Fibroblast of skin of scalp (primary cell): Measurements from ENCODE around the gene RNASEL.
A peak's percentile ranks its signal among the peaks of the same experiment; 100 is the strongest.
"Not testable (repeated sequence)": the region's sequence is repeated elsewhere in the genome, so short reads cannot be mapped to it uniquely, and the experiment has no call there.

Experiments
- DNase-seq: peaks from one replicate; pipeline ENCODE4 v3.0.0-alpha.2; 2013

The RNASEL gene

DNA sequence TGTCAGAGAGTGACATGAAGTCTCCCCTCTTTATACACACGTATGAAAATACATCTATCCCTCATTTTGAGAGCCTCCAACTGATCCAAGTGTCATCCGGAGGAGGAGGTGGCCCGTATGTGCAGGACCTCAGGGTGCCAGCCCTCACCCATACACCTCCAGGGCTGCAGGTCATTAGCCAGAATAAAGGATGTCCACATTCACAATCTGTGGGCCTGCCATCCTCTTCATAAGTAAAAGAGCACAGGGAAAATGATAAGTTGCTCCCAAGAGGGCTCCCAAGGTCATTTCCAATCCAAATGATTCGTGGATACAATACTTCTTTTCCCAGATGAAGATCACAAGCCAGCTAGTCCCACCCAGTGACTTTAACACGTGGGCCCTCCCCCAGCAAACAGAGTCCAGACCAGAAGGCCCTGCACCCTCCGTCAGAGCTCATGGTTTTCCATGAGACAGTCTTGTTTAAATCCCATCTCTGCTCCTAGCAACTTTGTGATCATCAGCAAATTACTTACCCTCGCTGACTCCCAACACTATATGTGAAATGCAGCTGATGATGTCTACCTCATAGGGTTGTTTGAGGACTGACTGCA, 28.6 kb downstream of the RNASEL start:
- DNase-seq = no peak

DNA sequence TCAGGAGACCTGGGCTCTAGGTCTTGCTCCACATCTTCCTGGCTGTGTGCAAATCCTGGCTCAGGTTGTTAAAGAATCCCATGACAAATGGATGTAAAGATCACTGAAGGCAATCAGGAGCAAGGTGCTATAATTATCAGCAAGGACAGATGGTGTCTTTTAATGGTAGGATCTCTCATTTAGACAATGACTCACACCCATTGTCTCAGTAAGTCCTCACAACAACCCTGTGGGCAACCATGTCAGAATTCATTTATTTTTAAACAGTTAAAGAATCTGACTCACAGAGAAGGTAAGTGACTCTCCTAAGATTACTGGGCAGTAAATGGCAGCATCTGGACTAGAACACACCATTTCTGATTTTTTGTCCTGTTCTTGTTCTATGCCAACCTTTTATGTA, 32.8 kb downstream of the RNASEL start:
- DNase-seq = no peak

DNA sequence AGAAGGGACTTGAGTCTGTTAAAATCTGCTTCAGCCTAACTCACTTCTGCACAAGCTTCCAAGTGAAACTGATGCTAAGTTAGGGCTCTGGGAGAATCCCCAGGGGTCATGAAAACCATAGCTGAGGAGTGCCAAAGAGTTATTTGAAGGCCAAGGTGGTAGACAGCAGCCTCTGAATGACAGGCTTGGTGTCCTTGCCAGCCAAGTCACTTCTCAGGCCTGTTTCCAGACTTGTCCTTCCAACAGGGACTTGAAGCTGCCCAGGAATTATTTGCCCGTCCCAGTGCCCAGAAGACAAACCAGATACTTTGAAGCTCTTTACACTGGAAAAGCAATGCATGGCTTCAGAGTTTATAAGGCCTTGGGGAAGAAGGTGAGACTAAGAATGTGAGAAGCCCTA, 33.6 kb downstream of the RNASEL start:
- no peak for DNase-seq

DNA sequence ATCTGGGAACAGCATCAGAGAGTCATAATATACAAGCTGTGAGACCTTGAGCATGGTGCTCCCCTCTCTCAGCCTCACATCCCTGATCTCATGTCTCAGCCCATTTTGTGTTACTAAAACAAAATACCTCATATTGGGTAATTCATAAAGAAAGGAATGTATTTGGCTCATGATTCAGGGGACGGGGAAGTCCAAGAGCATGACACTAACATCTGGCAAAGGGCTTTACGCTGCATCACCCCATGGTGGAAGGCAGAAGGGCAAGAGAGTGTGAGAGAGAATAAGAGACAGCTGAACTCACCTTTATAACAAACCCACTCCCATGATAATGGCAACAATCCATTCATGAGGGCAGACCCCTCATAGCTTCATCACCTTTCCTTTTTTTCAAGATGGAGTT, 36.5 kb downstream of the RNASEL start:
- DNase-seq = no peak

DNA sequence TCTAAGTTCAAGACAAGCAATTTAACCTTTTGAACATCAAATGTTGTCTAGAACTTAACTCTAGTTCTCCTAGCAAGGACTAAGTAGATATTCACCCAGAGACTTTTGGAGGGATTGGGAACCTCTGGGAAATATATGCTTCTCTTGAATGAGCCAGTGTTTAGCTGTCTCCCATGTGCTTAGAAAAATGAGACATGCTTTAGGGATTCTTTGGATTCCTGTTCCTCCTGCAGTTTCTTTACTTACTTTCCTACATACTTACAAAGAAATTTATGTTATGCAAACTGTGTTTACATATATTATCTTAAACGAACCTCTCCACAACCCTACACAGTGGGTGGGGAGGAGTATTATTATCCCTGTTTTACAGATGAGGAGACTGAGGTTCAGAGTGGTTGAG, 39.2 kb downstream of the RNASEL start:
- peak; percentile 21 for DNase-seq

DNA sequence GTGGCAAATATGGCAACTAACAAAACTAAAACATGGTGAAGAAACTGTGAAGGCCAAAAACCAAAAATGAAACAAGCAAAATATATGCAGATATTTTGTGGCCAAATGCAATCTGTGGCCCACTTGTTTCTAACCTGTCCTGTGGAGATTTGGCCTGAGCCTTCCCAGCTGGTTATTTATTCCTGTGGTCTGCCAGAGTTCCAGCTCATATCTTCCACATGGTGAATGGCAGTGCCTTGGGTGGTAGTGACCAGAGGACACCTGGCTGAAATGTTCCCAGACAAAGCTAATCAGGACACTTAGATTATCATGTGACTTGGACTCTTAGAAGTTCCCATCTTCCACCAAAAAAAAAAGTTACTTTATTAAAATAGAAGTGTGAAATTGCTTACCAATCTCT, 39.7 kb downstream of the RNASEL start:
- DNase-seq = no peak

DNA sequence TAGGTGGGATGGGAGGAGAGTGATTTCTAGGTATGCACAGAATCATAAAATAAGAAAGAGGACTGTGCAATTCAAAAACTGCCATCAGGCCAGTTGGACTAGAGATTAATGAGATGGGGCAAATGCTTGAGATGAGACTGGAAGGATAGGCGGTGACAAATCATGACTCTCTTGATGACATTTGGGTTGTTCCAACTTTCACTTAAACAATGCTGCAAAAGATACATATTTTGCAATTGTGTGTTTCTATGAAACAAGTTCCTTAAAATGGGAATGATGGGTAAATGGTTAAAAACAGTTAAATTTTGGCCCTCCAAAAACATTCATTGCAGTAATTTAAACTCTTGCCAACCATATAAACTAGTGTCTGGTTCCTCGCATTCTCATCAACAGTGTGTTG, 55.2 kb downstream of the RNASEL start:
- DNase-seq = no peak

DNA sequence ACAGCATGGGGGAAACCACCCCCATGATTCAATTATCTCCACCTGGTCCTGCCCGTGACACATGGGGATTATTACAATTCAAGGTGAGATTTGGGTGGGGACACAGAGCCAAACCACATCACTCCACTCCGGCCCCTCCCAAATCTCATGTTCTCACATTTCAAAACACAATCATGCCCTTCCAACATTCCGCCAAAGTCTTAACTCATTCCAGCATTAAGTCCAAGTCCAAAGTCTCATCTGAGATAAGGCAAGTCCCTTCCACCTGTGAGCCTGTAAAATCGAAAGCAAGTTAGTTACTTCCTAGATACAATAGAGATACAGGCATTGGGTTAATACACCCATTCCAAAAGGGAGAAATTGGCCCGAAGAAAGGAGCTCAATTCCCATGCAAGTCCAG, 60.9 kb downstream of the RNASEL start:
- not testable (repeated sequence) for DNase-seq

DNA sequence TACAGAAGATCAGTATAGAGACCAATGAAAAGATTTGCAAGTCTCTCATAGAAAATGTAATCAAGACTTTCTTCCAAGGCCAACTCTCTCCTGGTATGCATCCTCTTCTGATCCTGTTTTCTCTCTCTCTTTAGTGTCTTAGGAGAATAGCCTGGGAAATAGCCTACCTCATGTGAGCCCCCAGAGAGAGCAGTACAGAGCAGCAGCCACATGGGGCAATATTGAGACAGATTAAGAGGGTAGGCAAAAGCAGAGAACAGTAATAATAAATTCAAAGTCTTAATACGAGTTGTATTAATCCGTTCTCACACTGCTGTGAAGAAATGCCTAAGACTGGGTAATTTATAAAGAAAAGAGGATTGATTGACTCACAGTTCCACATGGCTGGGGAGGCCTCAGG, 61.4 kb downstream of the RNASEL start:
- no peak for DNase-seq

DNA sequence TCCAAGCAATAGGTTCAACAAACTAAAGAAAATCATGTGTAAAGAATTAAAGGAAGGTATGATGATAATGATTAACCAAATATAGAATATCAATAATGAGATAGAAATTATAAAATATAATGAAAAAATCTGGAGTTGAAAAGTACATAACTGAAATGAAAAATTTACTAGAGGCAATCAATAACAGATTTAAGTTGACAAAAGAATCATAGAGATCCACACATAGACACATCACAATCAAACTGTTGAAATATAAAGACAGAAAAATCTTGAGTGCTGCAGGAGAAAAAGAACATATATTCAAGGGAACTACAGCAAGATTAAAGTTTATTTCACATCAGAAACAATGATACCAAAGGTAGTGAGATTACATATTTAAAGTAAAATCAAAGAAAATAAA, 63.7 kb downstream of the RNASEL start:
- DNase-seq = no peak
